ENCODE measurements around the gene TKT. TPM values are rescaled to one million over a fixed set of nuclear protein-coding genes. Genes with fewer than 3 reads are reported as not detected.

TKT gene
- total RNA-seq, 1 experiment from 2014 or later, result 339 TPM

- Histone ChIP-seq H3K4me3 (ENCODE audit: low read depth, low read length) (no peak overlapping the region), H3K4me1 (peaks cover 21% of the 10 kb centered on the region), H3K27me3 (replicated peaks; ENCODE audit: control insufficient read depth, insufficient read depth, low read length) (no peaks in the 10 kb centered on the region), H3K9me3 (no peaks in the 10 kb centered on the region), H3K36me3 (ENCODE audit: control insufficient read depth, insufficient read depth, low read length) (no peaks in the 10 kb centered on the region)
- no peak overlapping the region for H3K4me3 Mint-ChIP-seq (ENCODE audit: unreplicated experiment)
- intact Hi-C loops (cut with micrococcal nuclease; ENCODE audit: unreplicated experiment), result no loop called here
- DNase-seq, result no peak
- ChIA-PET CTCF (interaction anchor here (1.1 kb wide), 1 partner anchor 20 kb away, joined by 3 read pairs; no protein-coding TSS in a partner anchor), POLR2A (no interaction called here)
- no TSS peak for BruUV-seq (replicated peaks)
- H3K9me3 Mint-ChIP-seq (ENCODE audit: unreplicated experiment), result no peaks in the 10 kb centered on the region
- no peak overlapping the region for H3K27ac Mint-ChIP-seq (ENCODE audit: unreplicated experiment)
- H3K27me3 Mint-ChIP-seq (ENCODE audit: insufficient read depth, unreplicated experiment), result no peaks in the 10 kb centered on the region
- peaks cover 25% of the 10 kb centered on the region for H3K36me3 Mint-ChIP-seq (ENCODE audit: insufficient read depth, unreplicated experiment)
- no peak for TF ChIP-seq CTCF (IDR thresholded peaks at IDR 0.05; ENCODE audit: insufficient read depth in 1 of 2, low read depth in 1 of 2, low read length in 1 of 2, severe bottlenecking in 1 of 2, unreplicated experiment in 1 of 2)
- H3K4me1 Mint-ChIP-seq (ENCODE audit: low read depth, unreplicated experiment), result peaks cover 20% of the 10 kb centered on the region
Observed at GRCh38 chr3:53257465-53257864, 1.6 kb upstream of the TKT start.

GRCh38 chr3:53256704-53257055 lies 858 bp upstream of the TKT start:
- H3K4me1 Mint-ChIP-seq (ENCODE audit: low read depth, unreplicated experiment), result peaks cover 13% of the 10 kb centered on the region
- no peak overlapping the region for H3K27ac Mint-ChIP-seq (ENCODE audit: unreplicated experiment)
- H3K27me3 Mint-ChIP-seq (ENCODE audit: insufficient read depth, unreplicated experiment), result no peaks in the 10 kb centered on the region
- DNase-seq, result no peak
- Histone ChIP-seq H3K4me1 (peaks cover 25% of the 10 kb centered on the region), H3K4me3 (ENCODE audit: low read depth, low read length) (no peak overlapping the region), H3K27me3 (replicated peaks; ENCODE audit: control insufficient read depth, insufficient read depth, low read length) (no peaks in the 10 kb centered on the region), H3K36me3 (ENCODE audit: control insufficient read depth, insufficient read depth, low read length) (no peaks in the 10 kb centered on the region), H3K9me3 (no peaks in the 10 kb centered on the region)
- H3K4me3 Mint-ChIP-seq (ENCODE audit: unreplicated experiment), result no peak overlapping the region
- ChIA-PET CTCF (interaction anchor here (1.1 kb wide), 1 partner anchor 21 kb away, joined by 3 read pairs; no protein-coding TSS in a partner anchor), POLR2A (no interaction called here)
- no peaks in the 10 kb centered on the region for H3K9me3 Mint-ChIP-seq (ENCODE audit: unreplicated experiment)
- no TSS peak for BruUV-seq (replicated peaks)
- H3K36me3 Mint-ChIP-seq (ENCODE audit: insufficient read depth, unreplicated experiment), result peaks cover 33% of the 10 kb centered on the region
- TF ChIP-seq CTCF (IDR thresholded peaks at IDR 0.05; ENCODE audit: insufficient read depth in 1 of 2, low read depth in 1 of 2, low read length in 1 of 2, severe bottlenecking in 1 of 2, unreplicated experiment in 1 of 2), result no peak
- intact Hi-C loops (cut with micrococcal nuclease; ENCODE audit: unreplicated experiment), result loop anchor here (1.0 kb wide), 1 partner anchor 10 kb away; no protein-coding TSS in a partner anchor

- no peaks in the 10 kb centered on the region for H3K27me3 Mint-ChIP-seq (ENCODE audit: insufficient read depth, unreplicated experiment)
- TF ChIP-seq CTCF (IDR thresholded peaks at IDR 0.05; ENCODE audit: insufficient read depth in 1 of 2, low read depth in 1 of 2, low read length in 1 of 2, severe bottlenecking in 1 of 2, unreplicated experiment in 1 of 2), result no peak
- no peaks in the 10 kb centered on the region for H3K9me3 ChIP-seq
- no peaks in the 10 kb centered on the region for H3K27me3 ChIP-seq (replicated peaks; ENCODE audit: control insufficient read depth, insufficient read depth, low read length)
- H3K9me3 Mint-ChIP-seq (ENCODE audit: unreplicated experiment), result no peaks in the 10 kb centered on the region
- peaks cover 25% of the 10 kb centered on the region for H3K4me1 ChIP-seq
- no peak for DNase-seq
- H3K4me3 Mint-ChIP-seq (ENCODE audit: unreplicated experiment), result peak overlapping the region; percentile 79
- BruUV-seq (replicated peaks), result no TSS peak
- H3K36me3 ChIP-seq (ENCODE audit: control insufficient read depth, insufficient read depth, low read length), result no peaks in the 10 kb centered on the region
- CTCF ChIA-PET, result no interaction called here
- intact Hi-C loops (cut with micrococcal nuclease; ENCODE audit: unreplicated experiment), result loop anchor here (2.0 kb wide), 1 partner anchor 15 kb away; no protein-coding TSS in a partner anchor
- peaks cover 40% of the 10 kb centered on the region for H3K36me3 Mint-ChIP-seq (ENCODE audit: insufficient read depth, unreplicated experiment)
- peak overlapping the region; percentile 73 for H3K4me3 ChIP-seq (ENCODE audit: low read depth, low read length)
- POLR2A ChIA-PET, result interaction anchor here (0.6 to 1.6 kb wide), 4 partner anchors 11 to 179 kb away, joined by 3 to 8 read pairs (median 6); no protein-coding TSS in a partner anchor
- H3K4me1 Mint-ChIP-seq (ENCODE audit: low read depth, unreplicated experiment), result peaks cover 13% of the 10 kb centered on the region
- peak overlapping the region; percentile 71 for H3K27ac Mint-ChIP-seq (ENCODE audit: unreplicated experiment)
Observed at GRCh38 chr3:53255423-53255774, 423 bp downstream of the TKT start.

All from Caco-2 (cell line).